ENCODE results near the gene TRMT10B. TPM values are rescaled to one million over a fixed set of nuclear protein-coding genes. Genes with fewer than 3 reads are reported as not detected.

Gene TRMT10B, protein sequence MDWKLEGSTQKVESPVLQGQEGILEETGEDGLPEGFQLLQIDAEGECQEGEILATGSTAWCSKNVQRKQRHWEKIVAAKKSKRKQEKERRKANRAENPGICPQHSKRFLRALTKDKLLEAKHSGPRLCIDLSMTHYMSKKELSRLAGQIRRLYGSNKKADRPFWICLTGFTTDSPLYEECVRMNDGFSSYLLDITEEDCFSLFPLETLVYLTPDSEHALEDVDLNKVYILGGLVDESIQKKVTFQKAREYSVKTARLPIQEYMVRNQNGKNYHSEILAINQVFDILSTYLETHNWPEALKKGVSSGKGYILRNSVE
- total RNA-seq (10 to 100 TPM; 29.9 to 30.2 TPM), polyA plus RNA-seq (10 to 100 TPM; 14.7 to 20.8 (median 16.2) TPM), total RNA-seq (10.3 to 21.3 (median 16.8) reads per million in 6 experiments)

DNA sequence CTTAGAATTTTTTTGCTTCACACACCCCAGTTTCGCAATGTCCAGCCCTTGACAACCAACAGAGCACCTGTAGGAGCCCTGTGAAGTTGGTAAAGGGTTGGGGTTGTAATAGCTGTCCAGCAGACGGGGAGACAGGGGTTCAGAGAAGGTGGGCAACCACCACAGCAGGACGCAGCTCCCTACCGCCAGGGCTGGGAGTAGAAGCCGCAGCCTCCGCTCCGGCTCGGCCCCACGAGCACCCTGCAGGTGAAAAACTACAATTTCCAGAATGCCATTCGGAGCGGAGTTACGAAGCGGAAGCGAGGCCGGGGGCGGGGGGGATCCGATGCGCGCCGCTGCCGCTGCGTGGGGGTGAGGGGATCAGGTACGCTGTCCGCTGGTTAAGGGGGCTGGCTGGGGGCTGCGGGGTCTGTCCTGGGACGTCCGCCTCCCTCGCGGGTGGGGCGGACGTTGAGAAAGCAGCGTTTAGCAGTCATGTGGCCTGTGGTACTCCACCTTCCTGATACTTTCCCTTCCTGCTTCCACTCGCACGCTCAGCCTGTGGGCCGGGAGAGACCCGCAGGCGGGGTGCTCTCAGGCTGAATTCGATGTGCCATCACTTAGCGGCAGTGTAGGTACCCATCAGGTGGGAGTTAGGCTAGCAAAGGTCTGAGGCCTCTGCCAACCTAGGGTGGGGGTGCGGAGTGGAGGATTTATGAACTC is at the start of gene TRMT10B:
Gene TRMT10B, plus strand, starts transcription at position 317 of the 702 bp plus-strand sequence. CDS start 8,127 bp downstream, outside the sequence.
- peak within 1 kb of the TSS; percentile 90 to 99 (median 96) for H3K4me3 Mint-ChIP-seq
- H3K4me1 Mint-ChIP-seq = peaks cover 17 to 43% (median 34%) of the 10 kb centered on the region in 4 donors
- H3K27ac Mint-ChIP-seq = peak within 1 kb of the TSS; percentile 83 to 97 (median 95)
- no peaks in the 10 kb centered on the region for H3K27me3 Mint-ChIP-seq
- POLR2A ChIA-PET = interaction anchor here (1.2 to 1.6 kb wide), 2 partner anchors 31 to 161 kb away, joined by 3 to 9 read pairs; partner anchors contain the start of genes EXOSC3 and TOMM5
- H3K9me3 Mint-ChIP-seq = no peaks in the 10 kb centered on the region
- DNase-seq (peak; percentile 53 to 84 (median 66)), ATAC-seq (peak; percentile 91 to 94)
- H3K36me3 Mint-ChIP-seq = peaks cover 0 to 10% (median 0%) of the 10 kb centered on the region in 3 donors

DNA sequence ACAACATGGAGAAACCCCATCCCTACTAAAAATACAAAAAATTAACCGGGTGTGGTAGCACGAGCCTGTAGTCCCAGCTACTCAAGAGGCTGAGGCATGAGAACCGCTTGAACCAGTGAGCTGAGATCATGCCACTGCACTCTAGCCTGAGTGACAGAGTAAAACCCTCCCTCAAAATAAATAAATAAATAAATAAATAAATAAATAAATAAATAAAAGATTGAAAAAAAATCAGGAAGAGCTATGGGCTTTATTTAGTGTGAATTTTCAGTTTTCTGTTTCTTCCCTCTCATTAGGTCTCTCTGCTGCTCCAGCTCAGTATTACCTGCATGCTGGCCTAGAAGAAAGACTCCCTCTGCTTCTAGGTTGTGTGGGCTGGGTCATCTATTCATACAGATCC is 47.8 kb upstream of the TRMT10B start:
- no peaks in the 10 kb centered on the region for H3K9me3 Mint-ChIP-seq
- no peak for ATAC-seq
- H3K4me1 Mint-ChIP-seq = no peaks in the 10 kb centered on the region
- no peak overlapping the region for H3K27ac Mint-ChIP-seq
- H3K4me3 Mint-ChIP-seq = no peak overlapping the region
- H3K27me3 Mint-ChIP-seq = peaks cover 2 to 36% (median 12%) of the 10 kb centered on the region in 5 donors
- POLR2A ChIA-PET = no interaction called here
- H3K36me3 Mint-ChIP-seq = no peaks in the 10 kb centered on the region
- DNase-seq = no peak

DNA sequence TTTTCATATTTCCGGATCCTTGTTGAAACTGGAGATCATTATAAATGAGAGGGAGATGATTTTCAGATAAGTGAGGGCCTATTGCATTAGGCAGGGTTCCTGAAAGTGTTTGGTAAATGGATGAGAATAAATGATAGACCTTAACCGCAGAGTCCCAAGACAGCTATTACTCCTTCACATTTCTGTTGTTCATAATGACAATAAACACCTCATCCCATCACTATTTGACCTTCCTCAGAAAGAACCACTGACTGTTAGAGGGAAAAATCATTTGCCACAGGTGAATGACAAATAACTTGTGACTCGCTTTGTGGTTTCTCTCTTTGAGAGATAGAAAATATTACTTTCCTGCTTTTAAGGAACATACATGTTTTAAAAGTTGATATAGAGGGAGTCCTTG is 47.3 kb upstream of the TRMT10B start:
- Mint-ChIP-seq H3K9me3 (no peaks in the 10 kb centered on the region), H3K36me3 (no peaks in the 10 kb centered on the region), H3K27me3 (peaks cover 2 to 36% (median 12%) of the 10 kb centered on the region in 5 donors), H3K4me3 (no peak overlapping the region), H3K4me1 (no peaks in the 10 kb centered on the region), H3K27ac (no peak overlapping the region)
- no peak for DNase-seq
- POLR2A ChIA-PET = no interaction called here
- ATAC-seq = no peak

DNA sequence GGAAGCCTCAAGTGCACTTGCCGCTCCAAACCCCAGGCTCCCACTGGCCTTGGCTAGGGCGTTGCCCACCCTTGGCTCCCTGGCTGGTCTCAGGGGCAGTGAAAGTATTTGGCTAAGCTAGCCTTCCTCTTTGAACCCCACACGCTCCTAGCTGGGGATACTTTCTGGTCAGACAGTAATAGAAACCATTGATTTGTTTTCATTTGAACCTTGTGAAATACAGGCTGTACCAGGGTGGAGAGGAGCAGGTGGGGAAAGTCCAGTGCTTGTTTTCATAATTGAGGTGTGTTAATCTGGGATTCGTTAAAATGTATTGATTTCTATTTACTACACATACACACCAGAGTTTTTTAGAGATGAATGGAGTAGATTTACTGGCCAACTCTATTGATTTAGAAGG is 45.9 kb upstream of the TRMT10B start:
- POLR2A ChIA-PET = no interaction called here
- H3K36me3 Mint-ChIP-seq = no peaks in the 10 kb centered on the region
- ATAC-seq (no peak), DNase-seq (no peak)
- no peak overlapping the region for H3K27ac Mint-ChIP-seq
- H3K4me1 Mint-ChIP-seq = no peaks in the 10 kb centered on the region
- H3K4me3 Mint-ChIP-seq = no peak overlapping the region
- no peaks in the 10 kb centered on the region for H3K9me3 Mint-ChIP-seq
- peaks cover 2 to 36% (median 12%) of the 10 kb centered on the region in 5 donors for H3K27me3 Mint-ChIP-seq

DNA sequence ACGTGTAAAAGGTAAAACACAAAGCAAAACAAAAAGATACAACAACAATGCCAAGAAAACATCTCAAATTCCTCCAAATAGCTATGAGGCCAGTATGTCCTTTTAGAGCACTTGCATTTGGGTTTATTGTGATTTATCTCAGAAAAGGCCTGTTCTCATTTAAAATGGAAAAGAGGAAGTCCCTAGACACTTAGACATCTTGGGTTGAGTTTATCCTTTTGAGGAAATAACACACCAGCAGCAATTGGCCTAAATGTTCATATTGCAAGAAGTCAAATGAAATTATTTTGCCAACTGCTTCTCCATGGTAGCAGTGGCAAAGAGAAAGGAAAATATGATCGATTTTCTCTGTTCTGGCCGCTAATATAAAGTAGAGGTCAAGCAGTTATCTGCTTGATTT is 43.6 kb upstream of the TRMT10B start:
- Mint-ChIP-seq H3K27me3 (peaks cover 2 to 33% (median 14%) of the 10 kb centered on the region in 5 donors), H3K4me1 (no peaks in the 10 kb centered on the region), H3K4me3 (no peak overlapping the region), H3K36me3 (no peaks in the 10 kb centered on the region), H3K27ac (no peak overlapping the region), H3K9me3 (no peaks in the 10 kb centered on the region)
- POLR2A ChIA-PET = interaction anchor here (0.6 kb wide), 1 partner anchor 139 kb away, joined by 3 read pairs; no protein-coding TSS in a partner anchor
- ATAC-seq = no peak
- no peak for DNase-seq

DNA sequence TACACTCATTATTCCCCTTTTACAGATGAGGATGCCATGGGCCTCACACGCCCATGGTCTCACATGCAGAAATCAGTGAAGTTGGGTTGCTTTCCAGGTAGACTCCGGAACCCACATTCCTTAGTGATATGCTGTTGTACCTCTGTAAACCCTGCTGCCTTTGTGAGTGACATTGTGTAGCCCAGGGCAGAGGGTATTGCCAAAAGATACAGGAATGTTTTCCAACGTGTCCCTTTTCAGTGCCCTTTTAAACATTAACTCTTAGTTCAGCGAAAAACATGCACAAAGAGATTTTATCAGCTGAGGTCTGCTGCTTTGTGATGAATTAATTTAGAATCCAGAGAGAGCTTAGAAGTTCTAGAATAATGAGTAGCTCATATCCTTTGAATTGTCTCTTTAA is 38.3 kb upstream of the TRMT10B start:
- ATAC-seq (no peak), DNase-seq (no peak)
- Mint-ChIP-seq H3K4me1 (no peaks in the 10 kb centered on the region), H3K27ac (no peak overlapping the region), H3K27me3 (peaks cover 2 to 11% (median 6%) of the 10 kb centered on the region in 5 donors), H3K4me3 (no peak overlapping the region), H3K9me3 (no peaks in the 10 kb centered on the region), H3K36me3 (no peaks in the 10 kb centered on the region)
- POLR2A ChIA-PET = no interaction called here

DNA sequence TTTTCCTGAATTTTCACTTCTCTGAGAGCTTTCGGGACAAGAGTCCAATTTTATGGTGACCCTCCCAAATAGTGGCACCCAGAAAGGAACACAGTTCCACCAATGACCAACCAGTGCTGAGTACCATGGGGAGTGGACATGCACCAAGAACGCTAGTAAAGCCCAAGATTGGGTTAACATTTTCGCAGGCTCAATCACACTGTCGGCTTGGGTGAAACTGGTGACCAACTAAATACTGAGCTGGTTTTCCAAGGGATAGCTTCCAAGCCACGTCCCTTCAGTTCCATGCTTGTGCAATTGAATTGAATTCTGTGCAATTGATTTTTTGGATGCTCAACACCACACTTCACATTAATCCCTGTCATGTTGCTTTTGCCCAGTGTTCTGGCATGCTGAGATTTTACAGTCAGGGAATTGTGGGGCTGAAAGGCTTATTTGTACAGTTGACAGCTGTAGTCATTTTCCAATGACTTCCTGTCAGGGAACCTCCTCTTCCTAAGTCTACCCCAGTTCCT is 37.6 kb upstream of the TRMT10B start:
- Mint-ChIP-seq H3K36me3 (no peaks in the 10 kb centered on the region), H3K27ac (no peak overlapping the region), H3K9me3 (no peaks in the 10 kb centered on the region), H3K4me1 (no peaks in the 10 kb centered on the region), H3K4me3 (no peak overlapping the region), H3K27me3 (peaks cover 2 to 11% (median 6%) of the 10 kb centered on the region in 5 donors)
- ATAC-seq = no peak
- POLR2A ChIA-PET = no interaction called here
- DNase-seq = no peak

DNA sequence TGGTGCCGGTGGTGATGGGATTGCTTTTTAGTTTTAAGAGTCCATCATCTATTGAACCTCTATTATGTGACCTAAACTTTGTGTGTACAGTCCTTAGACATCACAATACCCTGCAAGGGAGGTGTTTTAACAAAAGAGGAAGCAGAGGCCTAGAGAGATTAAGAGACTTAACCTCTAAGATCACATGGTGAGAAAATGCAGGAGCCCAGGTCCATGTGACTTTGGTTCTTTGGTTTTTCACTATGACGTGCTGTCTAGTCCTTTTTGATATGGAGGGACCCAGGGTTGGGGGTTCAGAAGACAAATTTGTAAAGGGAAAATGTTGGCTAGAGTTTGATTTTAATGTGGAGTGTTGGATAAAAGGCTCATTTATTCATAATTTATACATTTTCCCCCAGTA is 34.1 kb upstream of the TRMT10B start:
- Mint-ChIP-seq H3K4me1 (no peaks in the 10 kb centered on the region), H3K27ac (no peak overlapping the region), H3K4me3 (no peak overlapping the region), H3K36me3 (no peaks in the 10 kb centered on the region), H3K27me3 (peaks cover 0 to 11% (median 6%) of the 10 kb centered on the region in 5 donors), H3K9me3 (no peaks in the 10 kb centered on the region)
- no peak for DNase-seq
- POLR2A ChIA-PET = no interaction called here
- no peak for ATAC-seq

DNA sequence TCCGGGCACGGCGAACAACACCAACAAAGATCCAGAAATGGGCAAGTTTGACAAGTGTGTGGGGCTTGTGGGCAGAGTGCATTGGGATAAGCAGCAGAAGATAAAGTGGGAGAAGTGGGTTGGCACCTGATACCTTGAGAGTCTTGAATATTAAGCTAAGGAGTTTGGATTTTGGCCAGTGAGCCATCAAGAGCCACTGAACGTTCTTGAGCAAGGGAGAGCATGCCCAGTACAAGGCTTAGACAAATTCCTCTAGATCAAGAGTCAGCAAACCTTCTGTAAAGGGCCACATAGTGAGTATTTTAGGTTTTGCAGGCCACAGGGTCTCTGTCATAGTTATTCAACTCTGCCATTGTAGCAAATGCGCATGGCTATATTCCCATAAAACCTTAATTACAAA is 26.6 kb upstream of the TRMT10B start:
- no peak for ATAC-seq
- no peak for DNase-seq
- H3K4me1 Mint-ChIP-seq = no peaks in the 10 kb centered on the region
- no peak overlapping the region for H3K27ac Mint-ChIP-seq
- peaks cover 10 to 23% (median 13%) of the 10 kb centered on the region in 5 donors for H3K27me3 Mint-ChIP-seq
- no peak overlapping the region for H3K4me3 Mint-ChIP-seq
- H3K36me3 Mint-ChIP-seq = no peaks in the 10 kb centered on the region
- no peaks in the 10 kb centered on the region for H3K9me3 Mint-ChIP-seq
- POLR2A ChIA-PET = no interaction called here

DNA sequence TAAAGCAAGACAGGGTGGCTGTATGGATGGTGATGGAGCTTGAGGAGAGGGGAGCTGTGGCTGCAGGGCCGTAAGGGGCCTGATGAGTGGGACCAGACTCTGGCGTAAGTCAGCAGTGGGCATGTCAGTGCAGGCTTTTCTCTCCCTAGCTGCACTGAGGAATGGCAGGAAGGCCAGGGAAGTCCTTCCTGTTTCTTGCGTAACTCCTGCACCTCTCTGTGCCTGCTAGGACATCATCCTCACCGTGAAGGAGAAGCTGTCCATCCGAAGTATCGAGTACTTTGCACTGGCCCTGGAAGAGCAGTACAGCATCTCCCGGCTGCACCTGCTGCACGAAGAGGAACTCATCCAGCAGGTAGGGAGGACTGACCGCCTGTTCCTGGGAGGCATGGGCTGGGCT is 24.1 kb upstream of the TRMT10B start:
- no peak overlapping the region for H3K27ac Mint-ChIP-seq
- H3K4me1 Mint-ChIP-seq = no peaks in the 10 kb centered on the region
- no peaks in the 10 kb centered on the region for H3K36me3 Mint-ChIP-seq
- POLR2A ChIA-PET = no interaction called here
- peaks cover 10 to 23% (median 13%) of the 10 kb centered on the region in 5 donors for H3K27me3 Mint-ChIP-seq
- ATAC-seq (no peak), DNase-seq (no peak)
- no peak overlapping the region for H3K4me3 Mint-ChIP-seq
- H3K9me3 Mint-ChIP-seq = no peaks in the 10 kb centered on the region

DNA sequence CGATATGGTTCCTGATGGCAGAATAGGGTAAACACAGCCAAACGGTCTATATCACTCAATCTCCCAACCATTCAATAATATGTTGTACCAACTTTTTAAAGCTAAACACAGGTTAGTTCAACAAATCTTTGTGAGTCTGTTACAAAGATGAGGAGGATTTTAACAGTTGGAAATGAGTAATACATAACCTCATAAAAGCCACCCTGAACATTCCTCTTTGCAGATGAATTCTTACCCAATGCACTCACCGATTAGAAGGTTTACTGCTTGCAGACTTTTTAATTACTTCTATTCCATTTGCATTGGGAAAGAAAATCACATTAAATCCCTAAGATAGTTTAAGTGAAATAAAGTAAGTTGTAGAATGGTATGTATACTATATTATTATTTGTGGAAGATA is 23.3 kb upstream of the TRMT10B start:
- no peak for ATAC-seq
- H3K4me3 Mint-ChIP-seq = no peak overlapping the region
- peaks cover 13 to 23% (median 13%) of the 10 kb centered on the region in 5 donors for H3K27me3 Mint-ChIP-seq
- no peaks in the 10 kb centered on the region for H3K9me3 Mint-ChIP-seq
- no peak for DNase-seq
- no peaks in the 10 kb centered on the region for H3K4me1 Mint-ChIP-seq
- no peaks in the 10 kb centered on the region for H3K36me3 Mint-ChIP-seq
- no peak overlapping the region for H3K27ac Mint-ChIP-seq
- POLR2A ChIA-PET = no interaction called here

DNA sequence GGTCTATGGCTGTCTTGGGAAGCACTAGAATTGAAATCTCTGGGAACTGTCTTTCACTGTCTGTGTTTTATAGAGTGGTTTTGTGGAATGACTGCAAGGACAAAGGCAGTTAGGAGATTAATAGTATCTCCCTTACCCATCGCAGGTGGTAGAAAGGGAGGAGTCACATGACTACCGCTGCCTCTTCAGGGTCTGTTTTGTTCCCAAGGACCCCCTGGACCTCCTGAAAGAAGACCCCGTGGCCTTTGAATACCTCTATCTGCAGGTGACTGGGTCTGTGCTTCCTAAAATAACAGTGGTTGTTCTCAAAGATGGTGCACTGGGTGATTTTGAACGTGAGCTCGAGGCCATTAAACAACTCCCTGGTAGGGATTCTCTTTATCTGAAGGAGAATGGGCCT is 22.8 kb upstream of the TRMT10B start:
- ATAC-seq = no peak
- Mint-ChIP-seq H3K36me3 (no peaks in the 10 kb centered on the region), H3K27me3 (peaks cover 13 to 23% (median 15%) of the 10 kb centered on the region in 5 donors), H3K4me1 (no peaks in the 10 kb centered on the region), H3K9me3 (no peaks in the 10 kb centered on the region), H3K4me3 (no peak overlapping the region), H3K27ac (no peak overlapping the region)
- no peak for DNase-seq
- POLR2A ChIA-PET = no interaction called here

DNA sequence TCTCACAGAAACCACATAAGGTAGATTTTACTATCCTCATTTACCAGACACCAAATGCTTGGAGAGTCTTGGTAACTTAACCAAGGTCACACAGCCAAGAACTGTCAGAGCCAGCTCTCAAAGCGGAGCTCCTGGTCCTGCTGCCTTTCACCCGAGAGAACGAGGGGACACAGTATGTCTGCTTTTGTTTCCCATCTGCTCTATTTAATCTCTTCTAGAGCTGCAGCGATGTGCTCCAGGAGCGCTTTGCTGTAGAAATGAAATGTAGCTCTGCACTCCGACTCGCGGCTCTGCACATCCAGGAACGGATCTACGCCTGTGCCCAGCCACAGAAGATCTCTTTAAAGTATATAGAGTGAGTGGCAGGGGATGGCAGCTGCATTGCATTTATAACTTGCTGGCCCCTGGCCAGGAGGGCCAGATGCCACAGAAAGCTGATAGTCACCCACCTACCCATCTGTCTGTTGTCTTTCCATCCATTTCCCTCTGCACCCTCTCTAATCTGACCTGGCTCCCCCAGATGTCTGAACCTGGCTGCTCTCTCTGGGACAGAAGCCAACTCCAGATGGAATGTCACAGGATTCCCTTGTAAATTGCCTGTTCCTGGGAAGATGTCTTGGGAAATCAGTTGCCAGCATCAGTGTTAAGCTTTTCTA is 21.4 kb upstream of the TRMT10B start:
- Mint-ChIP-seq H3K27ac (no peak overlapping the region), H3K27me3 (peaks cover 8 to 14% (median 13%) of the 10 kb centered on the region in 5 donors), H3K9me3 (no peaks in the 10 kb centered on the region), H3K4me1 (no peaks in the 10 kb centered on the region), H3K4me3 (no peak overlapping the region), H3K36me3 (no peaks in the 10 kb centered on the region)
- POLR2A ChIA-PET = no interaction called here
- DNase-seq (no peak), ATAC-seq (no peak)
